ENCODE data around the gene ATP5ME.

- TF ChIP-seq CTCF (IDR thresholded peaks at IDR 0.05) = peak in 1 of 6 experiments; percentile 3
- TF ChIP-seq POLR2A (IDR thresholded peaks at IDR 0.05) = no peak
These were observed 46.2 kb upstream of the ATP5ME start for GRCh38 chr4:720111-720860.
